Neuronal stem cell (in vitro differentiated cells): ENCODE results near the gene MALT1.

Experiments used
- DNase-seq: peaks from one replicate; pipeline ENCODE4 v3.0.0-alpha.2; 2013; ENCODE audit warnings: low spot score
- H2AFZ ChIP-seq: one replicate; pipeline ENCODE4 v1.6.1; 2013; ENCODE audit warnings: mild to moderate bottlenecking, low read length, inconsistent platforms
- H2AK5ac ChIP-seq: 2 replicates; pipeline ENCODE4 v1.6.1; 2013; ENCODE audit warnings: low read depth, mild to moderate bottlenecking, inconsistent platforms, low read length, moderate library complexity, mixed read lengths
- H2BK120ac ChIP-seq: 2 replicates; pipeline ENCODE4 v1.6.1; 2013; ENCODE audit warnings: low read depth, mild to moderate bottlenecking, inconsistent platforms, low read length, moderate library complexity, mixed read lengths
- H2BK12ac ChIP-seq: one replicate; pipeline ENCODE4 v1.6.1; 2013; ENCODE audit warnings: low read length, inconsistent platforms
- H2BK15ac ChIP-seq: 2 replicates; pipeline ENCODE4 v1.6.1; 2013; ENCODE audit warnings: mild to moderate bottlenecking, low read length, inconsistent platforms, mixed read lengths
- H2BK5ac ChIP-seq: one replicate; pipeline ENCODE4 v1.6.1; 2013; ENCODE audit warnings: inconsistent platforms, mild to moderate bottlenecking, low read length, moderate library complexity
- H3K14ac ChIP-seq: one replicate; pipeline ENCODE4 v1.6.1; 2013; ENCODE audit warnings: low read length, inconsistent platforms
- H3K18ac ChIP-seq: 2 replicates; pipeline ENCODE4 v1.6.1; 2013; ENCODE audit warnings: low read length, inconsistent platforms
- H3K23ac ChIP-seq: 2 replicates; pipeline ENCODE4 v1.6.1; 2013; ENCODE audit warnings: low read depth, mild to moderate bottlenecking, mixed read lengths, low read length, inconsistent platforms; ENCODE audit not compliant: poor library complexity
- H3K27ac ChIP-seq: replicated peaks from 3 replicates; pipeline ENCODE4 v1.5.1; 2013; ENCODE audit warnings: low read length, inconsistent platforms
- H3K27me3 ChIP-seq, 3 experiments: 2 replicates each; pipeline ENCODE4 v1.6.1; 2013; ENCODE audit warnings: low read length in 3 of 3, mild to moderate bottlenecking in 2 of 3, inconsistent platforms in 1 of 3, low read depth in 1 of 3, mixed read lengths in 1 of 3, moderate library complexity in 1 of 3; ENCODE audit not compliant: control insufficient read depth in 3 of 3, insufficient read depth in 3 of 3
- H3K36me3 ChIP-seq, 2 donors: replicated peaks in 1 of 2; 2 replicates each; pipeline ENCODE4 v1.6.1; 2013; ENCODE audit warnings: low read length in 2 of 2; ENCODE audit not compliant: control insufficient read depth in 2 of 2, insufficient read depth in 2 of 2
- H3K4ac ChIP-seq: 2 replicates; pipeline ENCODE4 v1.6.1; 2013; ENCODE audit warnings: inconsistent platforms, mild to moderate bottlenecking, low read length, moderate library complexity
- H3K4me1 ChIP-seq, 2 donors: 1 replicate in 1 of 2; 2 replicates in 1 of 2; pipeline ENCODE4 v1.6.1; 2013; ENCODE audit warnings: low read length in 2 of 2, low read depth in 1 of 2; ENCODE audit not compliant: control insufficient read depth in 2 of 2, insufficient read depth in 1 of 2
- H3K4me2 ChIP-seq: one replicate; pipeline ENCODE4 v1.6.1; 2013; ENCODE audit warnings: mild to moderate bottlenecking, low read length, inconsistent platforms; ENCODE audit not compliant: insufficient read depth, poor library complexity, severe bottlenecking
- H3K4me3 ChIP-seq, 2 donors: 2 replicates each; pipeline ENCODE4 v1.5.1; 2013; ENCODE audit warnings: low read length in 2 of 2, mild to moderate bottlenecking in 2 of 2, inconsistent platforms in 1 of 2, moderate library complexity in 1 of 2
- H3K79me1 ChIP-seq: one replicate; pipeline ENCODE4 v1.6.1; 2013; ENCODE audit warnings: low read depth, mild to moderate bottlenecking, inconsistent platforms, low read length, moderate library complexity
- H3K9ac ChIP-seq: one replicate; pipeline ENCODE4 v1.6.1; 2013; ENCODE audit warnings: mild to moderate bottlenecking, low read depth, low read length, inconsistent platforms; ENCODE audit not compliant: poor library complexity
- H3K9me3 ChIP-seq, 2 donors: replicated peaks in 1 of 2; 2 replicates each; pipeline versions ENCODE3 to v1.6.1; 2013; ENCODE audit warnings: low read length in 2 of 2, mild to moderate bottlenecking in 2 of 2, inconsistent platforms in 1 of 2, low read depth in 1 of 2, mixed read lengths in 1 of 2, moderate library complexity in 1 of 2; ENCODE audit not compliant: control insufficient read depth in 2 of 2, insufficient read depth in 1 of 2
- H4K8ac ChIP-seq: one replicate; pipeline ENCODE4 v1.6.1; 2013; ENCODE audit warnings: low read depth, mild to moderate bottlenecking, inconsistent platforms, low read length, moderate library complexity
- H4K91ac ChIP-seq: one replicate; pipeline ENCODE4 v1.6.1; 2013; ENCODE audit warnings: low read length, low read depth, mild to moderate bottlenecking, inconsistent platforms; ENCODE audit not compliant: poor library complexity
- WGBS, 2 donors: extraction: QIAGEN DNeasy Blood & Tissue Kit; methylation state at CpG; one replicate each; pipeline ENCODE4 v1.1.7; 2013; ENCODE audit warnings: missing lambda C conversion rate in 2 of 2, mixed read lengths in 1 of 2; ENCODE audit not compliant: insufficient read length in 2 of 2, insufficient replicate concordance in 1 of 2; ENCODE audit errors: extremely low coverage in 2 of 2; 5-methylcytosine and 5-hydroxymethylcytosine counted together

The MALT1 gene

GRCh38 chr18:58687871-58688308 lies 16.6 kb downstream of the MALT1 start:
- Histone ChIP-seq H3K4me3 (no peak overlapping the region), H3K9ac (no peak overlapping the region), H3K14ac (no peak overlapping the region), H3K9me3 (peaks cover 0 to 16% of the 10 kb centered on the region in 2 donors), H3K27ac (no peak overlapping the region), H3K79me1 (no peaks in the 10 kb centered on the region), H2BK120ac (no peak overlapping the region), H4K91ac (no peak overlapping the region), H2BK12ac (no peak overlapping the region), H3K36me3 (peaks cover 6 to 80% of the 10 kb centered on the region in 2 donors), H3K23ac (no peak overlapping the region), H3K4ac (no peak overlapping the region), H2BK15ac (no peak overlapping the region), H3K4me2 (no peak overlapping the region), H3K27me3 (no peaks in the 10 kb centered on the region), H2AK5ac (no peak overlapping the region), H2AFZ (no peak overlapping the region), H3K18ac (no peak overlapping the region), H2BK5ac (no peak overlapping the region), H4K8ac (no peak overlapping the region), H3K4me1 (no peaks in the 10 kb centered on the region)
- no CpG with 5 or more reads among the region's 6 CpGs for WGBS, 2 donors
- DNase-seq = no peak

GRCh38 chr18:58690259-58690658 lies 19.0 kb downstream of the MALT1 start:
- no CpG with 5 or more reads among the region's 12 CpGs for WGBS, 2 donors
- H3K4me2 ChIP-seq = no peak overlapping the region
- H4K8ac ChIP-seq = no peak overlapping the region
- H3K36me3 ChIP-seq = peaks cover 6 to 63% of the 10 kb centered on the region in 2 donors
- no peak overlapping the region for H2BK12ac ChIP-seq
- H3K27me3 ChIP-seq = no peaks in the 10 kb centered on the region
- no peak overlapping the region for H3K9ac ChIP-seq
- H3K14ac ChIP-seq = peak overlapping the region; percentile 25
- H3K27ac ChIP-seq = no peak overlapping the region
- no peak for DNase-seq
- no peak overlapping the region for H4K91ac ChIP-seq
- H3K23ac ChIP-seq = no peak overlapping the region
- no peak overlapping the region for H2AK5ac ChIP-seq
- H3K4me1 ChIP-seq = no peaks in the 10 kb centered on the region
- no peak overlapping the region for H2BK15ac ChIP-seq
- no peak overlapping the region for H2BK5ac ChIP-seq
- H2BK120ac ChIP-seq = no peak overlapping the region
- H2AFZ ChIP-seq = no peak overlapping the region
- H3K79me1 ChIP-seq = no peaks in the 10 kb centered on the region
- no peak overlapping the region for H3K18ac ChIP-seq
- H3K4ac ChIP-seq = no peak overlapping the region
- peaks cover 0 to 18% of the 10 kb centered on the region in 2 donors for H3K9me3 ChIP-seq
- H3K4me3 ChIP-seq = peak overlapping the region in 1 of 2 donors; percentile 9

GRCh38 chr18:58691256-58691655 lies 20.0 kb downstream of the MALT1 start:
- no peak overlapping the region for H4K8ac ChIP-seq
- H3K27ac ChIP-seq = no peak overlapping the region
- H2BK120ac ChIP-seq = no peak overlapping the region
- no peak overlapping the region for H2AK5ac ChIP-seq
- no peak for DNase-seq
- WGBS, 2 donors = no CpG with 5 or more reads among the region's 8 CpGs
- H2AFZ ChIP-seq = no peak overlapping the region
- no peaks in the 10 kb centered on the region for H3K27me3 ChIP-seq
- H3K14ac ChIP-seq = no peak overlapping the region
- no peak overlapping the region for H3K4me2 ChIP-seq
- no peak overlapping the region for H3K4me3 ChIP-seq
- peaks cover 6 to 65% of the 10 kb centered on the region in 2 donors for H3K36me3 ChIP-seq
- no peak overlapping the region for H2BK5ac ChIP-seq
- peaks cover 0 to 18% of the 10 kb centered on the region in 2 donors for H3K9me3 ChIP-seq
- no peak overlapping the region for H2BK12ac ChIP-seq
- no peaks in the 10 kb centered on the region for H3K79me1 ChIP-seq
- no peak overlapping the region for H3K9ac ChIP-seq
- H3K18ac ChIP-seq = no peak overlapping the region
- no peak overlapping the region for H2BK15ac ChIP-seq
- no peak overlapping the region for H4K91ac ChIP-seq
- H3K4ac ChIP-seq = no peak overlapping the region
- no peaks in the 10 kb centered on the region for H3K4me1 ChIP-seq
- no peak overlapping the region for H3K23ac ChIP-seq

- H2AFZ ChIP-seq = no peak overlapping the region
- no peak overlapping the region for H2BK120ac ChIP-seq
- no peak overlapping the region for H3K4me3 ChIP-seq
- peaks cover 5 to 65% of the 10 kb centered on the region in 2 donors for H3K36me3 ChIP-seq
- no peak overlapping the region for H3K9ac ChIP-seq
- DNase-seq = no peak
- peaks cover 0 to 18% of the 10 kb centered on the region in 2 donors for H3K9me3 ChIP-seq
- no peak overlapping the region for H3K18ac ChIP-seq
- H3K4me1 ChIP-seq = no peaks in the 10 kb centered on the region
- no peak overlapping the region for H3K4me2 ChIP-seq
- WGBS, 2 donors = no CpG with 5 or more reads among the region's 6 CpGs
- H3K4ac ChIP-seq = no peak overlapping the region
- no peak overlapping the region for H2BK15ac ChIP-seq
- no peak overlapping the region for H4K8ac ChIP-seq
- no peak overlapping the region for H2BK5ac ChIP-seq
- H2BK12ac ChIP-seq = no peak overlapping the region
- H4K91ac ChIP-seq = no peak overlapping the region
- H3K27me3 ChIP-seq = no peaks in the 10 kb centered on the region
- no peak overlapping the region for H3K27ac ChIP-seq
- H3K14ac ChIP-seq = no peak overlapping the region
- H3K23ac ChIP-seq = no peak overlapping the region
- no peaks in the 10 kb centered on the region for H3K79me1 ChIP-seq
- no peak overlapping the region for H2AK5ac ChIP-seq
These were observed 21.3 kb downstream of the MALT1 start for GRCh38 chr18:58692422-58693185.
